Stimulated activated CD4-positive, alpha-beta T cell treated with anti-CD3 and anti-CD28 coated beads, Interleukin-4, amount 100 ng/mL, for 1 hour (primary cell): ENCODE results near the gene RPL7A.
"Not testable (repeated sequence)": the region's sequence is repeated elsewhere in the genome, so short reads cannot be mapped to it uniquely, and the experiment has no call there.

Experiments
- DNase-seq: peaks from one replicate; pipeline ENCODE4 v3.0.0-alpha.2; 2020

RPL7A gene

GRCh38 chr9:133370685-133371084 lies 22.7 kb downstream of the RPL7A start:
- no peak for DNase-seq

- peak; percentile 74 for DNase-seq
These were observed 23.3 kb downstream of the RPL7A start for GRCh38 chr9:133371261-133371711.

- DNase-seq, result no peak
These were observed 24.1 kb downstream of the RPL7A start for GRCh38 chr9:133372144-133372543.

GRCh38 chr9:133374612-133375115 lies 26.6 kb downstream of the RPL7A start:
- DNase-seq, result no peak

- no peak for DNase-seq
These were observed 27.2 kb downstream of the RPL7A start for GRCh38 chr9:133375116-133375723.

- peak; percentile 96 for DNase-seq
These were observed 28.0 kb downstream of the RPL7A start, which contains the start of the genes STKLD1 and SURF4 for GRCh38 chr9:133375724-133376654. TSS of gene STKLD1 (plus strand) at chr9:133376366. CDS start at chr9:133376474, 108 bp downstream. TSS of gene SURF4 (minus strand) at chr9:133376060. CDS start at chr9:133375969, 91 bp downstream.

GRCh38 chr9:133377280-133377679 lies 29.3 kb downstream of the RPL7A start:
- not testable (repeated sequence) for DNase-seq

GRCh38 chr9:133377721-133378216 lies 29.8 kb downstream of the RPL7A start:
- DNase-seq, result no peak

GRCh38 chr9:133378408-133378962 lies 30.5 kb downstream of the RPL7A start:
- no peak for DNase-seq

GRCh38 chr9:133379153-133380086 lies 31.4 kb downstream of the RPL7A start:
- DNase-seq, result no peak

GRCh38 chr9:133380734-133381133 lies 32.7 kb downstream of the RPL7A start:
- DNase-seq, result no peak

GRCh38 chr9:133382507-133383141 lies 34.6 kb downstream of the RPL7A start:
- no peak for DNase-seq

GRCh38 chr9:133383438-133383837 lies 35.4 kb downstream of the RPL7A start:
- DNase-seq, result no peak

- no peak for DNase-seq
These were observed 36.8 kb downstream of the RPL7A start for GRCh38 chr9:133384736-133385321.

GRCh38 chr9:133385452-133385851 lies 37.4 kb downstream of the RPL7A start:
- no peak for DNase-seq

- DNase-seq, result no peak
These were observed 38.3 kb downstream of the RPL7A start for GRCh38 chr9:133386338-133386737.

GRCh38 chr9:133387680-133388079 lies 39.7 kb downstream of the RPL7A start:
- no peak for DNase-seq

- DNase-seq, result no peak
These were observed 41.1 kb downstream of the RPL7A start for GRCh38 chr9:133389025-133389557.

- no peak for DNase-seq
These were observed 41.5 kb downstream of the RPL7A start for GRCh38 chr9:133389562-133389961.

- DNase-seq, result no peak
These were observed 42.7 kb downstream of the RPL7A start for GRCh38 chr9:133390713-133391112.

- not testable (repeated sequence) for DNase-seq
These were observed 43.4 kb downstream of the RPL7A start for GRCh38 chr9:133391449-133391848.
